GM21390 (cell line): Measurements from ENCODE around the gene UBR7.
"Not testable (repeated sequence)": the region's sequence is repeated elsewhere in the genome, so short reads cannot be mapped to it uniquely, and the experiment has no call there.

Source experiments
- ATAC-seq: cut with Tn5 transposase; IDR thresholded peaks from one replicate; pipeline ENCODE4 v1.9.1; 2021; ENCODE audit not compliant: unreplicated experiment

The UBR7 gene

GRCh38 chr14:93186956-93187355 is 20.1 kb upstream of the UBR7 start:
- no peak for ATAC-seq

GRCh38 chr14:93195316-93195999 is 11.6 kb upstream of the UBR7 start:
- ATAC-seq = no peak

- ATAC-seq = no peak
These were observed 8.0 kb upstream of the UBR7 start for GRCh38 chr14:93199031-93199430.

- ATAC-seq = no peak
These were observed 6.5 kb upstream of the UBR7 start for GRCh38 chr14:93200553-93200952.

- no peak for ATAC-seq
These were observed 5.8 kb upstream of the UBR7 start for GRCh38 chr14:93201155-93201704.

- ATAC-seq = peak; percentile 36
These were observed 632 bp downstream of the UBR7 start for GRCh38 chr14:93207468-93208308.

- ATAC-seq = peak; percentile 78
These were observed 5.4 kb downstream of the UBR7 start for GRCh38 chr14:93212432-93212831.

GRCh38 chr14:93214598-93214997 is 7.5 kb downstream of the UBR7 start:
- no peak for ATAC-seq

- ATAC-seq = peak; percentile 58
These were observed 12.2 kb downstream of the UBR7 start for GRCh38 chr14:93219103-93219726.

GRCh38 chr14:93220509-93220908 is 13.5 kb downstream of the UBR7 start:
- ATAC-seq = no peak

- ATAC-seq = no peak
These were observed 16.5 kb downstream of the UBR7 start for GRCh38 chr14:93223565-93223964.

- no peak for ATAC-seq
These were observed 21.5 kb downstream of the UBR7 start for GRCh38 chr14:93228550-93228949.

GRCh38 chr14:93230539-93230938 is 23.5 kb downstream of the UBR7 start:
- ATAC-seq = no peak

- ATAC-seq = no peak
These were observed 24.3 kb downstream of the UBR7 start for GRCh38 chr14:93231129-93231979.

- no peak for ATAC-seq
These were observed 25.1 kb downstream of the UBR7 start for GRCh38 chr14:93232159-93232558.

GRCh38 chr14:93233078-93233477 is 26.0 kb downstream of the UBR7 start:
- not testable (repeated sequence) for ATAC-seq

GRCh38 chr14:93234798-93235197 is 27.7 kb downstream of the UBR7 start:
- ATAC-seq = no peak

GRCh38 chr14:93239869-93240677 is 33.0 kb downstream of the UBR7 start:
- no peak for ATAC-seq

- no peak for ATAC-seq
These were observed 33.6 kb downstream of the UBR7 start for GRCh38 chr14:93240678-93241000.
